T1000 (cell line): ENCODE data around the gene KIAA1671.
A peak's percentile ranks its signal among the peaks of the same experiment; 100 is the strongest.

ENCODE experiments used
- DNase-seq: peaks from one replicate; lab custom pipeline; 2025; ENCODE audit warnings: mixed read lengths; lab: John Stamatoyannopoulos, UW

KIAA1671 gene

DNA sequence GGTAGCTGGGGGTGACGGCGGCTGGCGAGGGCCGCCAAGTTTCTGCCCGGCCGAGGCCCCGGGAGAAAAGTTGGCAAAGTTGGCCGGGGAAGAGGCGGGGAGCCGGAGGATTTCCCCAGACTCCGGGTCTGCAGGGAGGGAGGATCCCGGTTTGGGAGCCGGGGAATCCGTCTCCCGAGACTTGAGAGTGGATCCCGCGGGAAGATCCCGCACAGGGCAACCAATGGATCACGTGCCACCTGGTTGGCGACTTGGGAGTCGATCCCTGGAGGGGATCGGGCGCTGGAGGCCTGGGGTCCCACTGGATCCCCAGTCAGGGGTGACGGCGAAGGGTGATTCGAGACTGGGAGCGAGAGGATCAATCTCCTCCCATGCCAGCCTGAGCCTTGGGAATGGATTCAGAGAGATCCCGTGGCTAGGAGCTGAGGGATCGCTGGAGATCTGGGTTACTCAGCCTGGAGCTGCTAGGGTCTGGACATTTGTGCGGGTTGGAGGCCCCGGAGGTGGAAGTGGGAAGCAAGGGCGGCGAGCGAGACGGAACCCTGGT lies 394 bp downstream of the KIAA1671 start:
- peak; percentile 46 for DNase-seq

DNA sequence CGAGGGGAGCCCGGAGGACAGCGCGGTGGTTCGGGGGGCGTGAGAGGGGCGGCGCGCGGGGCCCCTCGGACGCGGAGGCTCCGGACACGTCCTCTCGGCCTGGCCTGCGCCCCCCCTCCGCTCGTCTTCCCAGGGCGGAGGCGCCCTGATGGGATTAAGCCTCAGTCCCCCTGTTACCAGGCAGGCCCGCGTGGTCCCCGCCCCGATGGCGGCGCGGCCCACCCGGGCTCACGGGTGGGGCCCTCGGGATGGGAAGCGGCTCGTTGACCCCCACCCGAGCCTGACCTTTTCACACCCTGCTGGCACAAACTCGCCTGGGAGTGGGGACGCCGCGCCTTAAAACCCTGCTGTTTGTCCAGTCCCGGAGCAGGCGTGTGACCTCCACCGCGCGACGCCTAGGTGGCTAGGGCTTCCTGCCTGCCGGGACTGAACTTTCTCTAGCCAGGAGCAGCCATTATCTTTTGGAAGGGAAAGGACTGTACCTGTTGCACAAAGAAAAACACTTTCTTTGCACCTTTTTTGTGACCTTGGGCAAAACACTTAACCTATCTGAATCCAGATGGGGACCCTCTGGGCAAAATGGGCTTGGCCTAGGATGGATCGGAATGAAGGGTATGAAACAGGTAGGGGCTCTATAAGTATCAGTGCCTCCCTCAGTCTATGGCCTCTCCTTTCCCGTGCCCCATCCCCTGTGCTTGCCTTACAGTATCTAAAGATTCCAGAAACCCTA lies 1.0 kb downstream of the KIAA1671 start:
- no peak for DNase-seq

DNA sequence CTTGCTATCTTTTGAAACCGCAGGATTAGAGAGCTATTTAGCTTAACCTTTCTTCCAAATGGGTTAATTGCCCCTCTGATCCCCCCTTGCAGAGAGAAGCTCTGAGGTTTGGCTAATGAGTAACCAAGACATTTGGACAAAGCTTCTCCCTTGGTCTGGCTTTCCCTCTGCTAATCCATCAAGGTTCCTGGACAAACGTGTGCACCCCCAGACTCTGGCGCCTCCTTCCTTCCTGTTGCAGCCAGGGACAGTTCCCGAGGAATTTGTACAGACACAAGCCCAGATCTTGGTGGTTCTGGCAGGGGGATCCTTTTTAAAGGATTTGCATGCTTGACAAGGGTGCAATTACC lies 1.6 kb downstream of the KIAA1671 start:
- no peak for DNase-seq

DNA sequence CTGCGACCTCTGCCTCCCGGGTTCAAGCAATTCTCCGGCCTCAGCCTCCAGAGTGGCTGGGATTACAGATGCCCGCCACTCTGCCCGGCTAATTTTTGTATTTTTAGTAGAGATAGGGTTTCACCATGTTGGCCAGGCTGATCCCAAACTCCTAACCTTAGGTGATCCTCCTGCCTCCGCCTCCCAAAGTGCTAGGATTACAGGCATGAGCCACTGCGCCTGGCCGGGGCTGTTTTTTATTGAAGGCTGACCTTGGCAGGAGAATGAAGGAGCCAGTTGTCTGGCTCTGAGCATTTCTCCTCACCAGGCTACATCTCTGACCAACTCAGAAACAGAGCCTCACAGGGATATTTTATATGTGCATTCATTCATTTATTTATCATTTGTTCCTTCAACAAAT lies 2.3 kb downstream of the KIAA1671 start:
- DNase-seq: no peak

DNA sequence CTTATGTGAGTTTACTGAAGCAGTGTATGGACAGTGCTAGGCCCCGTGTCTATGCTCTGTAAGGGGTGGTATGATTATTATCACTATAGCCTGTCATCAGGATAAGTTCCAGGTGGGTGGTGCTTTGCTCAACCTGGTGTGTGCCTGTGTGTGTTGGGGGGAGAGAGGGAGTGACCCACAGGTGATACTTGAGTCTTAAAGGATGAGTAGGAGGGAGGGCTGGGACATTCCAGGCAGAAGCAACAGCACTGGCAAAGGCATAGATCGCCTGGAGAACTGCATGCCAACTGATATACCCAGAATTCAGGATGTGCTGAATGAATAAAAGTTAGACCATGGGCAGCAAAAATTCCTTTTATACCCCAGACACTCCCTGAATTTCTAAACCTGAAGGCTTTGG lies 4.5 kb downstream of the KIAA1671 start:
- no peak for DNase-seq

DNA sequence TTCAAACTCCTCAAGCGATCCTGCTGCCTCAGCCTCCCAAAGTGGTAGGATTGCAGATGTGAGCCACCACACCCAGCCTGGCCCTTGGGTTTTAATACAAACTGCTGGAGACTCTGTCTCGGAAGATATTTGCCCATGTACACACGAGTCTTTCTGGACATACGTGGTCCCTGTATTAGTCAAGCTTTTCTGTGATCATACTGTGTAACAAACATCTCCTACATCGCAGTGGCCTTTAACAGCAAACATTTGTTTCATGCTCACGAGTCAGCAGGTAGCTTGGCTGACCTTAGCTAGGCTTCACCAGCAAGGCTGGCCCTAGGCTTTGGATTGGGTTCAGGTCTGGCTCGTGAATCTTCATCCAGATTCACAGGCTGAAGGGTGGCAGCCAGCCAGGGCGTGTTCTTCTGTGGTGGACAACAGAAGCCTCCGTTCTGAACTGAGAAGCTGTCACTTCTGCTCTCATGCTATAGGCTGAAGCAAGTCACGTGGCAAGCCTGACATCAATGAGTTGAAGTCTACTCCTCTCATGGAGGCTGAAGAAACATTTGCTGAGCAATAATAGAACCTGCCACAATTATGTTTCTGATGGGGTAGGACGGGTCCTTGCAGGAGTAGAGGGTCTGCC lies 8.8 kb downstream of the KIAA1671 start:
- DNase-seq: no peak

DNA sequence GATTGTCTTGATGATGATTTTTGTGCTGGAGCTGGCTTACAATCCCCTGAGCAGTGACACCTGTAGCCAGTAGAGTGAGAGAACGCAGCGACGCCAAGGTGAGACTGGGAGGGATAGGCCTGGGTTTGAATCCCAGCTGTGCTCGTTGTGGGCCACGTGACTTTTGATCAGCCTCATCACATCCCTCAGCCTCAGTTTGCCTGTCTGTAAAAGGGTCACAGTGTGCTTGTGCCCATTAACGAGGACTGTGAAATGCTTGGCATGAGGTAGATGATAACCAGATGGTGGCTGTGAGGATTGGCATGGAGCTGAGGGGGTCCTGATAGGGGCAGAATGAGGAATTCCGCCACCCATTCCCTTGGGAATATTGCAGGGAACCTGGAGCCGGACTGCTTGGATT lies 9.6 kb downstream of the KIAA1671 start:
- no peak for DNase-seq

DNA sequence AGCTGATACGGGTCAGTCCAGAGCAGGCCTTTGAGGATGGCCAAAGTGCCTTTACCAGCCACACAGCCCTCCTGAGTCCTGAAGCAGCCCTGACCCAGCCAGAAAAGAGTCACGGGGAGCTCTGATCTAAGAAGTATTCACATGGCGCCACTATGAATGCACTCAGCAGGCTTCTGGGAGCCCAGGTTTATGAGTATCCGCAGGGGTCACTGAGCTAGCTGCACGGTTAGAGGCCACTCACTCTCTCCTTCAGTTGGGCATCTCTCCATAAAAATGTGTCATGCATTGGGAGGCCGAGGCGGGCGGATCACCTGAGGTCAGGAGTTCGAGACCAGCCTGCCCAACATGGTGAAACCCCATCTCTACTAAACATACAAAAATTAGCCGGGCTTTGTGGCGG lies 10.3 kb downstream of the KIAA1671 start:
- DNase-seq: no peak

DNA sequence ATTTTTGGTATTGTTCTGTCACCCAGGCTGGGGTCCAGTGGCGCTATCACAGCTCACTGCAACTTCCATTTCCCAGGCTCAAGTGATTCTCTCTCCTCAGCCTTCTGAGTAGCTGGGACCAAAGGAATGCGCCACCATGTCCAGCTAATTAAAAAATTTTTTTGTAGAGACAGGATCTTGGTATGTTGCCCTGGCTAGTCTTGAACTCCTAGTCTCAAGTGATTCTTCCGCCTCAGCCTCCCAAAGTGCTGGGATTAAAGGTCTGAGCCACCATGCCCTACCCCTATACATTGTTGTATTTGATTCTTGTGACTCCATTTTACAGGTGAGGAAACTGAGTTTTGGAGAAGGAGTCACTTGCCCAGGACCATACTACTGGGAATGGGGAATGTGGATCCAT lies 11.9 kb downstream of the KIAA1671 start:
- no peak for DNase-seq

DNA sequence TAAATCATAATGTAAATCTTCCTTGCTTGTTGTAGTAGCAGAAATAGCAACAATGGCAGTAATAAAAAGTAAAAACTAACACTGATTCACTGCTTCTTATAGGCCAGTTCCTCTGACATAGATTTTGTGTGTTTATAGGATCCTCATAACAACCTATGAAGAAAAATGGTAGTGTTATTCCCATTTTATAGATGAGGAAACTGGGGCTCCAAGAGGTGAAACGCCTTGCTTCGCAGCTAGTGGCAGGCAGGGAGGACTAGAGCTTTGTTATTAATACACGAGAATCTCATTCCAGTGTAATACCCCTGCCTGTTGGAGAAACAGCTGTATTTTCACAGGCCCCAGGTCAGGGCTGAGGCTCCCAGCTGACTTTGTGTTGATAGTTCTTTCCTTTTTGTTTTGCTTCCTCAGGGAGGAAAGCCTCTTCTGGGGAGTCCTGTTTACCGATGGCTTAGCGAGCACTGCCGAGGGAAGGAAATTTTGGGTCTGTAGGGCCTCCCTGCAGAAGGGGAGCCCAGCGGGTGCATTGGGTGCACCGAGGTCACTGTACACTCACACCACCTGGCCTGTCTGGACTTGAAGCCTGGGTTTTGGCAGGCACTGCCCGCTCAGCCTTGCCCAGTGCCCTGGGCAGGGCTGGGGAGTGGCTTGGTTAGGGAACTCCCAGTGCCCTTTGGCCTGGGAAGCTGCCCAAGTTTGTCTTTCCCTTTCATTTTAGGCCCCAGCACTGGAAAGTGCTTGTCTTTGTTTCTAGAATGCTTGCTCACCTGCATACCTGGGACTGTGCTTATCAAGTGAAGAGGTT lies 13.5 kb downstream of the KIAA1671 start:
- DNase-seq: no peak

DNA sequence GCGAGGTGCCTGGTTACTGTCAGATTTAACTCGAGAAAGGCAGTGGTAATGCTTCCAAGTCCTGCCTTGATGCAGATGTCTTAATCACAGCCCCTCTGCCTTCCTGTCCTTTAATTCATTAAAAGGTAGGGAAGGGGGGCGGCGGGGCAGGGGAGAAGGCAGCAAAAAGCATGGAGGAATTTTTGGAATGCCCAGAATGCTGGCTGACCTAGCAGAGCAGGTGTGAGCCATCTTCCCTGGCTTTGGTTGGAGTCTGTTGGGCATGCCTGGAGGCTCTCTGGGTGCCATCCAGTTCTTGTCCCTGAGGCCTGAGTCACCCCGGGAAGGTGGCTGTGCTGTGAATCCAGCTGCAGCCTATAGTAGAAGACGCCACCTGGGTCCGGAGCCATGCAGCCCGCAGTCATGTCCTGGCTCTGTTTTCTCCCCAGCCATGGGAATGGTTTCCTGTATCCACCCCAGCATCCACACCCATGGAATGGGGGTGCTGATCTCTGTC lies 15.6 kb downstream of the KIAA1671 start:
- peak; percentile 9 for DNase-seq

DNA sequence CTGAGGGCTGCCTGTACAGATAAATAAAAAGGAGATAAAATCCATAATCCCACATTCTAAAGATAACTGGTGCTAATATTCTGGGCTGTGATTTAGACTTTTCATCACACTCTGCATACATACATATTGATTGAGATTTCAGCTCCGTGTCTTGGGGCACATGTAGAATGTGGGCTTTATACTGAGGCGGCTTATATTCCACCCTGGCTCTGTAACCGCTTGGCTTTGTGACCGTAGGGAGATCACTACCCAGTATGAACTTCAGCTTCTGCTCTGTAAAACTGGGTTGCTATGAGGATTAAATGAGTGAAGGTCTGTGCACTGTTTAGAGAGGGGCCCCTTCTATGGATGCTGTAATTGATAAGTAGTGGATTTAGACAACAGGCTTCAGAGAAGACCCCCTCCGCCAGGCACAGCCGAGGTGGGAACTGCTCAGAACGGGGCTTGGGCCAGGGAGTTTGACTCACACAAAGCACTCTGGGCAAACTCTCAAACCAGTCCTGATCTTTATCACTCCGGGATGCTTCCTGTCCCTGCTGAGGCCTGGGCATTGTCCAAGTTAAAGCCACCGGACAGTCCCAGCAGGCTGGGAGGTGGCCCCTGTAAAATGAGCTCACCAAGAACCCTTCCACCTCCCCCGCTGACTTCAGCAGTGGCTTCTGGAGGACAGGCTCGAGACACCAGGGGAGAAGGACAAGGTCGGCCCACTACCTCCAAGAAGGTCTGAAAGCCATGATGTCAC lies 17.2 kb downstream of the KIAA1671 start:
- DNase-seq: peak; percentile 7

DNA sequence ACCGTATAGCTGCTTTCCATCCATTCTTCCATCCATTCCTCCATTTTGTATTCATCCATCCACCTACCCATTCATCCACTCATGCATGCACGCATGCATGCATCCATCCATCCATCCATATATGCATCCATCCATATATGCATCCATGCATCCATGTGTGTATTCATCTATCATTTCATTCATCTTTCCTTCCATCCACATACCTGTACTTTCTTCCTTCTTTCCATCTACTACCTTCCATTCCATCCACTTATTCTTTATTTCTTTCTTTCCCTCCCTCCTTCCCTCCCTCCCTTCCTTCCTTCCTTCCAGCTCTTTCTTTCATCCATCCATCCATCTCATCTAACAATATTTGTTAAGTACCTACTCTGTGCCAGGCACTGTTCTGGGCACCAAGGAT lies 19.9 kb downstream of the KIAA1671 start:
- DNase-seq: no peak

DNA sequence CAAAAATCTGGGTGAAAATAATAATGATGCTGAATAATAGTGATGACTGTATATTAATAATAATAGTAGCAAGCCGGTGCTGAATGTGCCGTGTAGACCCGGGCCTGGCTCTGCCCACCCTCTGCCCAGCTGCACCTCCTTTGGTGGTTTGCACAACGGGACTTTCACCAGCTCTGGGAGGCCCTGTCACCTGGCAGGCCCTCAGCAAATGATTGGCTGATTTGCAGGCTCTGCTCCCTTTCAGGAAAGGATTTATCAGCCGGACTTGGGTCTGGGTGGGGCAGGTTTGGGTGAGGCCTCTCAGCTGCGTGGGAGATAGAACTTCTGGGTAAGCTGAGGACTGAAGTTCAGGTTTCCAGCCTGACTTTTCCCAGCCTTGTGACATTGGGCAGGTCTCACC lies 21.4 kb downstream of the KIAA1671 start:
- no peak for DNase-seq

DNA sequence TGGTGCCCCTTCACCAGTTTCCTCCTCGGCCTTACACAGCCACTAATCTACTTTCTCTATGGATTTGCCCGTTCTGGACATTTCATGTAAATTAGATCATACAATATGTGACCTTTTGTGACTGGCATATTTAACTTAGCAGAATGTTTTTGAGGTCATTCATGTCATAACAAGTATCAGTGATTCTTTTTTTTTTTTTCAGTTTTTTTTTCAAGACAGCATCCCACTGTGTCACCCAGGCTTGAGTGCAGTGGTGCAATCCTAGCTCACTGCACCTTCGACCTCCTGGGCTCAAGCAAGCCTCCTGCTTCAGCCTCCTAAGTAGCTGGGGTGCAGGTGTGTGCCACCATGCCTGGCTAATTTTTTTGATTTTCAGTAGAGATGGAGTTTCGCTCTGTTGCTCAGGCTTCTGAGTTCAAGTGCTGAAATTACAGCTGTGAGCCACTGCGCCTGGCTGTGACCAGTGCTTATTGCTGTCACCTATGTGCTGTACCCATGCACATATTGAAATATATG lies 22.7 kb downstream of the KIAA1671 start:
- DNase-seq: no peak

DNA sequence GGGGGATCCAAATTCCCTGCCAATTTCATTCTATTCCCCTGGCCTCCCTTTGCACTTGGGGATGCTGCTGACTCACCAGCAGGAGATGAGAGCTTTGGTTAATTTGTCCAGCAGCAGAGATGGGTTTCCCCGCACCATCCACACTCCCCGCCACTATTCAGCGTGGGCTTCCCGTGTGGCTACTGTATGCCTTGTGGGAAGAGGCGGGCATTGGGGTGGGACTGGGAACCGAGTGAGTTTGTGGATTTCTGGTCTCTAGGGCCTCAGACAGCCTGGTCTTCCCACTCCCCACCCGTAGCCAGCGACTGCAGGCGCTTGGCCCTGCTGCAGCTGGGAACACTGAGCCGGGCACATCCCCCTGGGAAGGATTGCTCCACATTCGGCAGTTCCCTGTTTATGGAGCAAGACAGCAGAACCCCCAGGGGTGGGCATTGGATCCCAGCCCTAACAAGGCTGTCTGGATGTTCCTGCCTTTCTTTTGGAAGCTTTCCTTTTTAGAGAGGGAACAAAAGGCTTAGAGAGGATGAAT lies 23.4 kb downstream of the KIAA1671 start:
- DNase-seq: no peak

DNA sequence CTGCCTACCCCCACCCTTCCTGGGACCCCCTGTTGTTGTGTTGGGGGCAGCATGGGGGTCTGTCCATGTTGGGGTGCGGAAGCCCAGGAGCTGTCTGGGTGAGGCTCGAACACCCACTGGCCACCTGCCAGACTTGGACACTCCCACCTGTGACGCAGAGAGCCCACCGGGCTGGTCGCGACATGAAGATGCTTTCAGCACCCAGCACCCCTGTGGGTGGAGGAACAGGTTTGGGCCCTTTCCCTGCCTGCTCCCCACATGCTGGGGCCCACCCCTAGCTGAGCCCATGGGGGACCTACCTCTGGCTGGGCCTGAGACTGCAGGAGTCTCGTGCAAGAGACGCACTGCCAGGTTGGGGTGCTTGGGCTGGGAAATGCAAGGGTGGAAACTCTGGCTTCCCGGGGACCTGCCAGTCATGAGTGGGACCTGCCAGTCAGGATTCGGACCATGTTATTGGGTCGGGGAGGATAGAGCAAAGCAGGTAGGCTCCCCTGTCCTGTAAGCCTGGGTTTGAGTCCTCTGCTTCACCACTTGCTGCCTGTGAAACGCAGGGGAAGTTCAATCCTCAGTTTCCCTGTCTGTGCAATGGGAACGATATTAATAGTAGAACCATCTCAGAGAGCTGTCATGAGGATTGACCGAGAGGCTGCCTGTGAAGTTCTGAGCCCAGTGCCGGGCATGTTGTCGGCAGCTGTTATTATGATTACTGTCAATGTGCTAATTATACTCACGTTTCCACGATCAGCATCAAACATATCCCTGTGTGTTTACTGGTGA lies 24.1 kb downstream of the KIAA1671 start:
- no peak for DNase-seq

DNA sequence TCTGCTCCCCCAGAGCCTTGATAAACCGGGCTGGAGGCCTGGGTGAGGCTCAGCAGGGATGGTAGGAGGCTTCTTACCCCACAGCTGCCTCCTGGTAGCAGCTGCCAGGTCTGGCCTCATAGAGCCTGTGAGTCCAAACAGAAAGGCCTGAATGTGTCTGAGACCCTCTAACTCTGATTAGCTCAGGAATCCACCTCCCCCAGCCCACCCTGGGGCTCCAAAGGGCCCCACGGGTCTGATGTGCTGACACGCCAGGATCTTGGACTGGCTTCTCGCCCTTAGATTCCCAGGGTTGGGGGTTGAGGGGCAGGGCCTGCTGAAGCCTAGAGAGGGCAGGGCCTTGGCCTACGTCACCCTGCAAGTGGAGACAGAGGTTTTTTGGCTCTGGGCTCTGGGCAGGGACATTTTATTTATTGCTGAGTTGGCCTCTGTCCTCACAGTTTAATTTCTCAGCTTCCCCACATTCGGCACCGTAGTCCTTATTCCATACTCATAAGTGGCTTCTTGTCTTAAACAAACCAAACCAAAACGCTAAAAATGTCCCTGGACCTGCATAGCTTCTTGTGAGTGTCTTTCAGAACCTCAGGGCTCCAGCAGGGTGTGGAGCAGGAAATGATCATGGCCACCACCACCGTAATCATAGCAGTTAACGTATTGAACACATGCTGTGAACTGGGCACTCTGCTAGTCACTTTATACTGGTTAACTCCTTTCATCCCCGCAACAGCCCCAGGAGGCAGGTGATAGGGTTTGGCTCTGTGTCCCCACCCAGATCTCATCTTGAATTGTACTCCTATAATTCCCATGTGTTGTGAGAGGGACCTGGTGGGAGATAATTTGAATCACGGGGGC lies 25.1 kb downstream of the KIAA1671 start:
- no peak for DNase-seq

DNA sequence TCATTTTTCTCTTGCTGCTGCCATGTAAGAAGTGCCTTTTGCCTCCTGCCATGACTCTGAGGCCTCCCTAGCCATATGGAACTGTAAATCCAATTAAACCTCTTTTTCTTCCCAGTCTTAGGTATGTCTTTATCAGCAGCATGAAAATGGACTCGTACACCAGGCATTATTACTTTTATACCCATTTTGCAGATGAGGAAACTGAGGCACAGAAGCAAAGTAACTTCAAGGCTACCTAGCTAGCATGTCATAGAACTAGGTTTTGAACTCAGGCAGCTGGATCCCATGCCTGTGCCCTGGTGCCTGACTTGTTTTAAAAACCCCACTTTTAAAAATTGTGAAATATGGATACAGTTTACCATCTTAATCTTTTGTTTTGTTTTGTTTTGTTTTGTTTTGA lies 25.8 kb downstream of the KIAA1671 start:
- no peak for DNase-seq

DNA sequence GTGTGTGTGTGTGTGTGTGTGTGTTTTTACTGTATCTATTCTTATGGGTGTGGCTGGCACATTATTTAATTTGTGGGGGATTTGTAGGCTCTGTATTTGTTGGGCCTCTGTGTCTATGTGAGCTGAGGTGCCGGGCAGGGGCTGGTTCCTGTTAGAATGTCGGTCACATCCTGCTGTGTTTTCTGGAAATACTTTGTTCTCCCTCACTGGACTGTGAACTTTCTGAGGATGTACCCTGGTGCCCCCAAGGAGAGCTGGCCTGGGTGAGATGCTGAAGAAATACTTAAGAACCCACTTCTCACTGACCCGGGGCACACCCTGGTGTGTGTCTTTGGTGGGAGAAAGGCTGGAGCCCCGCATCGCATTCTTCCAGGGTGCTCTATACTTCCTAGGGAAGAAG lies 28.6 kb downstream of the KIAA1671 start:
- no peak for DNase-seq
